GM18517 (cell line): ENCODE measurements around the gene AMPH.
A peak's percentile ranks its signal among the peaks of the same experiment; 100 is the strongest.

Source experiments
- ATAC-seq: cut with Tn5 transposase; IDR thresholded peaks from one replicate; pipeline ENCODE4 v1.9.1; 2021; ENCODE audit warnings: mild to moderate bottlenecking, moderate library complexity; ENCODE audit not compliant: unreplicated experiment

The AMPH gene

DNA sequence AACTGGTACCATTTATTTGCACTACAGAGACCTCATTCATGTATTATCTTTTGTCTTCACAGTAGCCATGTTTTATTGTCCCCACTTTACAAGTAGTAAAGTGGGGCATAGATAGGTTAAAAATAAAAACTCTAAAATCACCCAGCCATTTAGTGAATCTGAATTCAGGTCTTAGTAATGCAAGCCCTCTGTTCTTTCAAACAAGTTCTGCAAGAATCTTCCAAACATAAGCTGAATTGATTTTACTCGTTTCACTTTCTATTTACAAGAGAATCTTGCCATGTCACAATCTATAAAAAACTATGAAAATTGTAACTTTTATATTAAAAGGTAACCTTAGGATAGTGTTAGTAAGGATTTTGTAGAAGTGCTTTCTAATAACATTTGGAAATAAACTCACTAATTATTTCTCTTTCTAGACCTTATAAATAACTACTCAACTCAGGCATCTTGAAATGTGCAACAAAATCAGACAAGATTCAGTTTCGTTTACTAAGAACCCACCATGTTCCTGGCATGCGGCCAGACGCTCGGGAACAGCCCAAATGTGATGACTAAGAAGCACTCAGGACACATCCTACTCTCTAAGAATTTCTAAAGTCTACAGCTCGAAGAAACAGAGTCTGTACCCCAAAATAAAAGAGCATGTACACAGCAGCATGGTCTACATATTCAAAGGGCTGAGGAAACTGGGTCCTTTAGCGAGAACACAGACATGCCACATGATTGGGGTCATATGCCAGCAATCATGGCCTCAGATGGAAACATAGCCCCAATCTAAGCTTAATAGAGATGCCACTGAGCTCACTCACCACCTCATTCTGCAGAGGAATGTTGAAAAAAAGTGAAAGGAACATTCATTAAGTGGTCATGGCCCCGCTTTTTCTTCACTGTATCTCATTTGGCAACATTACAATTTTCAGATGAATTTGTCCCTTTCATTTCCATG is 167.6 kb downstream of the AMPH start:
- peak; percentile 85 for ATAC-seq

DNA sequence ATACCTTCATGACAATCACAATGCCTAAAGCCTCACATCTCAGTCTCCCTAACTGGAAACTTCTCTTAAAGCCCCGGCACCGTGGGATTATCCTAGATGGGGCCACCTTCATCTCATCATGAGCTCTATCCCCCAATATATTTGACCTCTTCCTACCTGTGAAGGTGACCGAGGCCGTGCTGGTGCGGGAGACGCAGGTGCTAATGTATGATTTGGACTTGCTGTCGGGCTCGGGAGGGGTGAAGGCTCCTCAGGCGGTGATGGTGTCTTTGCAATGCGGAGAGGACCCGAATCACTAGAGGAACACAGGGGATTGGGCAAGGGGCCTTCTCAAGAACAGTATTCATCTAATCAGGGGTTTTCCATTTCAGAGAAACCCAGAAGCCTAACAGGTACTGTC is 168.4 kb downstream of the AMPH start:
- ATAC-seq = no peak

GRCh38 chr7:38461887-38462286 is 169.3 kb downstream of the AMPH start:
- no peak for ATAC-seq

DNA sequence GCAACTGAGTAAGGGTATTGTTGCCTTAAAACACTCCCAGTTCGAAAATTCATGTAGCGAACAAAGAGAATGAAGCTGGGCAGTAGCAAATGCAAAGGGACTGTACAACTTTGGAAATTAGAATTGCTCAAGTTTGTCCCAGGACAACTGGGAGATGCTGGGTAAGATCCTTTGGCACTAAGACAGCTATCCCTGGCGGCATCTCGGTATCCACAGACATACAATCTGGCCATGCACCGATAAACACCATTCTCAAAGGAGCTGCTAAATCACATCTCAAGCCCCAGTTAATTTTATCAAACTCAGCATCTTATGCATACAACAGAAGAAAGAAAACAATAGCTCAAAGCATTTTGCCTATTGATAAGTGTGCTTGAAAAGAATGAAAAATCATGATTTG is 177.3 kb downstream of the AMPH start:
- no peak for ATAC-seq

DNA sequence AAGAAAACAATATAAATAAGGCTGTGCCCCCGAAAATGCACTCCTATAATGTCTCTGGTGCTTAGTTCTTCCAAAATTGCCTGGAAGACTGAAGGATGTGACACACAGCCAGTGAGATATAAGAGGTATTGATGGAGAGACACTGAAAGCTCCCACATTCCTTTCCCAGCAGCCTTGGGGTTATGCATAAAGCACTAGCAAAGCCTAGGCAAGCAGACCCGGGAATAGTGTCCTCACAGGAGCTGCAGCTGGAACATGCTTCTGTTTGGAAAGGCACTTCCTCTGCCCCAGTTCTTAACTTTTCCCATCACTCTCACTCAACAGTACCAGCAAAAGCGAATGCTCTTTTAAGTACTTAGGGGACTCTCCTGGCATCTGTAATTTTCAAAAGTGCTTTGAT is 178.0 kb downstream of the AMPH start:
- ATAC-seq = no peak

GRCh38 chr7:38452681-38453108 is 178.5 kb downstream of the AMPH start:
- ATAC-seq = no peak

DNA sequence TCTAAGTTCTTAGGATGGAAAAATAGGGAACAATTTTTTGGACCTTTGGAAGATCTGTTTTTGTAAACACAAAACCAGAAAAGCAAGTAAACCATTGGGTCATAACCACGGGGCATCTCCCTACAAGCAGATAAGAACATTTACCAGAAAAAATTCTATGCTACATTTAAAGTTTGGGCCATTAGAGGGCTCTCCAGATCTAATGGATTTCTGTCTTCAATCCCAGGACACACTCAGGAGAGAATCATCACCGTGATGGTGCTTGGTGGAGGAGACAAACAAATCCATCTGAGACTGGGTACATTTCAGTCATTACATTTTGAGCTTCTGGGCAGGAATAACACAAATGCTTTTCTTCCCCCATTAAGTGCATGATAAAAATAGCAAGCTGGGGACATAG is 179.3 kb downstream of the AMPH start:
- ATAC-seq = no peak

DNA sequence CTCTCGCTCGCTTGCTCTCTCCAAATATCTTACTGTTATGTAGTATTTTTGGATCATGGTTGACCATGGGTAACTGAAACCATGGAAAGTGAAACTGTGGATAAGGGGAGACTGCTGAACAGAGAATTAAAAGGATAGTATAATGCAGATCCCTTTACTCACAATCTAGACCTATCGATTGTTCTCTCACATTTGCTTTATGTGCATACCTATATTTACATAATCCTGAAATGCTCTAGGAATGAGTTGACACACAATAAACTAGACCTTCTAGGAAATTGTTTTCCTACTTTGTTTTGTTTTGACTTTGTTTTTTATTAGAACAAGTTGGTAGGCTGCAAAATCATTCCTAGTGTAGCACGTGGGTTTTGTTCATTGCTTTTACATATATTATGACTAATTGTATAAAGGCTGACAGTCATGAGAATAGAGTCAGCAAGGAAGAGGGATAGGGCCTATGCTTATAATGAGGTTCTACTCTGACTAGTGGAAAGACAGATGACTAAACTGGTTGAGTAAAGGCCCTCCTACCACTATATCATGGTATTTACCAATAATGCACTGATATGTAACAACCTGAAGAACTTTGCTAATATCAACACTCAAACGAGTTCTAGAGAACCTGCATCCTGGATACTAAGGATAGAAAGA is 182.5 kb downstream of the AMPH start:
- no peak for ATAC-seq

GRCh38 chr7:38448054-38448453 is 183.1 kb downstream of the AMPH start:
- no peak for ATAC-seq

DNA sequence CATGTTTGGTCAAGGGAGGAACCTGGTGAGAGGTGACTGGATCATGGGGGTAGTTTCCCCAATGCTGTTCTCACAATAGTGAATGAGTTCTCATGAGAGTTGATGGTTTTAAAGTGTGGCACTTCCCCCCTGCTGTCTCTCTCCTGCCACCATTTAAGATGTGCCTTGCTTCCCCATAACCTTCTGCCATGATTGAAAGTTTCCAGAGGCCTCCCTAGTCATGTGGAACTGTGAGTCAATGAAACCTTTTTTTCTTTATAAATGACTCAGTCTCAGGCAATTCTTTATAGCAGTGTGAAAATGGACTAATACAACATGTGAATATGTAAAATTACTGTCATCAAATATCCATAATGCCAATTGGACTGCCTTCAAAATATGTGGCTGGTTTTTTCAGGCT is 192.2 kb downstream of the AMPH start:
- no peak for ATAC-seq

- ATAC-seq = no peak
Measured at GRCh38 chr7:38432671-38433070, 198.5 kb downstream of the AMPH start.

GRCh38 chr7:38432080-38432479 is 199.1 kb downstream of the AMPH start:
- no peak for ATAC-seq

GRCh38 chr7:38429057-38429456 is 202.1 kb downstream of the AMPH start:
- no peak for ATAC-seq

- no peak for ATAC-seq
Measured at GRCh38 chr7:38428041-38428440, 203.1 kb downstream of the AMPH start.

DNA sequence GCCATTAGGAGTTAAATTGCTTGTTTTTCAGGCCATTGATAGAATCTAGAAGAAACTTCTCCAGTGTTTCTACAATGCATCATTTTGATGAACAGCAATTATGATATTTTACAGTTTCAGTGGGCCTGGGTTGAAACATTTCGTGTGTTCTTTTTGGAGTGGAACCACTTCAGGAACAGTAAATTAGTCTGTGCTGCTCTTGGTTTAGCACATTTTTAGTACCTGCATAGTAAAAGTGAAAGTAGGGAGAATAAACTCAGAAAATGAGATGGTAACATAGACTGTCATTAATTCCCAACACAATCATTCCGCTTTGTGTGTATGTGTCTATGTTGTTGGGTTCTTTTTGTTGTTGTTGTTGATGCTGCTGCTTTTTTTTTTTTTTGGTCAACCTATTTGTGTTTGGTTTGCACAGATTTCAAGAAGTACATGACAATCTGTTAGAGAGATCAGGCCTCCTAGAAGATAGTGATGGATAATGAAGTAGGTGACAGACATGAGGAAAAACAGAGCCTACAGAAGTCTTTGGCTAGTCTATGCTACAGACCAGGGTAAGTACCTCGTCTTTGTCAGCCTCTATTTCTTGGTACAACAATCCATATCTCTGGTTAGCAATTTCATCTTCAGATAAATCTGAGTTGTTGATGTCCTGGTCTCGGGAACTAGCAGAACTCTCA is 203.8 kb downstream of the AMPH start:
- ATAC-seq = no peak

DNA sequence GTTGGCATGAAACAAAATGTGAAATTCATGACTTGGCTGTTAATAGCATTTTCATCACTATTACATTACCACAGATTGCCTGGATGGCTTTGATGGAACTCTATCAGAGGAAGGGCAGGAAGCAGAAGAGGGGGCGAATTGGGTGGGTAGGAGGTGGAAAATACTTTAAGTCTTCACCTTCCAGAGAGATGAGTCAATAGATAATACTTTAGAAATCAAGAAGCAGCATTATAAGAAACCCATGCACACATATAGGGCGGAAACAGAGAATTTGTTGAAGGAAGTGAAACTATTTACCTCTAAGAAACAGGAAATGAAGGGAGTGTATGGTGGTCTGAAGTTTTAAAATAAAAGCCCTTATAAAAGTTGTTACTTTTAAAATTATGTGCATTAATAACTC is 205.7 kb downstream of the AMPH start:
- no peak for ATAC-seq

- ATAC-seq = no peak
Measured at GRCh38 chr7:38424750-38425463, 206.3 kb downstream of the AMPH start.

GRCh38 chr7:38413784-38414183 is 217.4 kb downstream of the AMPH start:
- peak; percentile 77 for ATAC-seq

GRCh38 chr7:38411404-38411803 is 219.8 kb downstream of the AMPH start:
- no peak for ATAC-seq

DNA sequence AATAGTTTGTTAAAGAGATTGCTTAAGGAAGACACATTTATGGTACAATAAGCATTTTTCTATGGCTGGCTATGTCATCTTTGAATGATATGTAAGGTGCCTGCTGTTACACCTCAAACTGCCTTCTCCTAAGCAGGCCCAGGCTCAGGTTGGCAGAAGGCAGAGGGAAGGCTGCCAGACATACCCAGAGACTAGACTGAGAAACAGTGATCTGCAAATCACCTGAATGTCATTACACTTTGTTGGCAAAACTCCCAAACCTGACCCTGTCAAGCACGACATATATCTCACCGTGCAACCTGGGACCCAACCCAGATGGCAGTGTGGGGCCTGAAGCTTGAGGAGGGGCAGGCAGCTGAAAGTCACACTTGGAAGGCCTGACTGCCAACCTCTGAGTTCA is 221.1 kb downstream of the AMPH start:
- no peak for ATAC-seq

DNA sequence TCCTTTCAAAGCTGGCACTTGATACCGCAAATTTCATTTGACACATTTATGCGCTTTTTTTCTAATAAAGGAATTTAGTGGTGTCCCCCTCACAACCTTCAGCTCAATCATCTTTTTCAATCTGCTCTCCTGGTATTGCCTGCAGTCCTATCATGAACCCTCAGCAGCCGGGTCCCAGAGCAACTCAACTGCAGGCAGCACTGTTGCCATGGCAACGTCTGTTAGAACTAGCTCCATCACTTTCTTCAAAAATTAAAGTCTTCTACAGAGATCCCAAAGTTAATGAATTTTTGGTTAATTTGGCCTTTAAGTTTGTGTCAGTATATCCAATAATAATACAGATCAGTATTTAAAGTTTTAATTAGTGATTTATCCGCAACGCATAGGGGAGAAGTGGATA is 221.6 kb downstream of the AMPH start:
- no peak for ATAC-seq
